ENCODE results near the gene RGS1.

Gene RGS1

GRCh38 chr1:192565946-192566345 is 9.6 kb upstream of the RGS1 start:
- DNase-seq (ENCODE audit: low read depth): no peak
- TF ChIP-seq, protein P1, sequence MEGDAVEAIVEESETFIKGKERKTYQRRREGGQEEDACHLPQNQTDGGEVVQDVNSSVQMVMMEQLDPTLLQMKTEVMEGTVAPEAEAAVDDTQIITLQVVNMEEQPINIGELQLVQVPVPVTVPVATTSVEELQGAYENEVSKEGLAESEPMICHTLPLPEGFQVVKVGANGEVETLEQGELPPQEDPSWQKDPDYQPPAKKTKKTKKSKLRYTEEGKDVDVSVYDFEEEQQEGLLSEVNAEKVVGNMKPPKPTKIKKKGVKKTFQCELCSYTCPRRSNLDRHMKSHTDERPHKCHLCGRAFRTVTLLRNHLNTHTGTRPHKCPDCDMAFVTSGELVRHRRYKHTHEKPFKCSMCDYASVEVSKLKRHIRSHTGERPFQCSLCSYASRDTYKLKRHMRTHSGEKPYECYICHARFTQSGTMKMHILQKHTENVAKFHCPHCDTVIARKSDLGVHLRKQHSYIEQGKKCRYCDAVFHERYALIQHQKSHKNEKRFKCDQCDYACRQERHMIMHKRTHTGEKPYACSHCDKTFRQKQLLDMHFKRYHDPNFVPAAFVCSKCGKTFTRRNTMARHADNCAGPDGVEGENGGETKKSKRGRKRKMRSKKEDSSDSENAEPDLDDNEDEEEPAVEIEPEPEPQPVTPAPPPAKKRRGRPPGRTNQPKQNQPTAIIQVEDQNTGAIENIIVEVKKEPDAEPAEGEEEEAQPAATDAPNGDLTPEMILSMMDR (IDR thresholded peaks at IDR 0.05; ENCODE audit: low read length, missing control alignments): no peak
- no peak overlapping the region for H3K4me3 ChIP-seq (replicated peaks; ENCODE audit: low read depth, low read length)

DNA sequence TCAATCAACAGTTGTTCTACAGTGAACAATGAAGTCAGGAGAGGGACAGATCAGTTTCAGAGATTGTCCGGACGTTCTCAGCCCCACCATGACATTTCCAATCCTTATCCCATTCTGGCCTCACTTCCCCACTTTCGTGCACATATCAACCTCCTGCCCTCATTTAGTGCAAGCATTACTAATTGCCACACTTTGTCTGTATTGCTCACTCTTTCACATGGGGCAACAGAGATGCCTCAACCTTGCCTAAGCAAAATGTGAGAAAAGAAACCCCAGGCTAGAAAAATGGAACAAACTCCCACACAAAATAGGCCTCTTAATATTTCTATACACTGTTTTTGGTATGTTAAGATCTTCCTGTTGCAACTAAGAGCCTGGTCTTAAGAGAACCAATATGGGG is 8.9 kb upstream of the RGS1 start:
- no peak for DNase-seq (ENCODE audit: low read depth)
- TF ChIP-seq, protein P1 (IDR thresholded peaks at IDR 0.05; ENCODE audit: low read length, missing control alignments): no peak

GRCh38 chr1:192568063-192568462 is 7.5 kb upstream of the RGS1 start:
- no peak for DNase-seq (ENCODE audit: low read depth)
- H3K4me3 ChIP-seq (replicated peaks; ENCODE audit: low read depth, low read length): no peak overlapping the region
- TF ChIP-seq, protein P1 (IDR thresholded peaks at IDR 0.05; ENCODE audit: low read length, missing control alignments): no peak

More for the DNA sequence above, 8.9 kb upstream of the RGS1 start:
- no peak overlapping the region for H3K4me3 ChIP-seq (replicated peaks; ENCODE audit: low read depth, low read length)

DNA sequence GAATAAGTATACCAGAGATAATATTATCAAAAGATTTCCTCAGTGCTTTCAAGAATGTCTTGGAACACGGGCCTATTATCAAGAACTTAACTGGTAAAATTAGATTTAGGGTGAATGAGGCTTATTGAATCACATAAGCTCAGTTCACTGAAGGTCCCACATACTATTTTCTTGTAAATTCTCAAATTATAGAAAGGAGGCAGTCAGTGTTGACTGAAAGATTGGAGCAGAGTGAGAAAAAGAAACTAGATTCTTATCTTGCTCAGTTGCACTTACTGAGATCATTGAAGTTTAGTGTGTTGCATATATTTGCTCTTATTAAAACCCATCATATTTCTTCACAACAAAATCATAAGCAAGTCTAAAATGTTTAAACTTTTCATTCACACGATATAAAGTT is 3.9 kb upstream of the RGS1 start:
- H3K4me3 ChIP-seq (replicated peaks; ENCODE audit: low read depth, low read length): no peak overlapping the region
- no peak for DNase-seq (ENCODE audit: low read depth)
- TF ChIP-seq, protein P1 (IDR thresholded peaks at IDR 0.05; ENCODE audit: low read length, missing control alignments): no peak

DNA sequence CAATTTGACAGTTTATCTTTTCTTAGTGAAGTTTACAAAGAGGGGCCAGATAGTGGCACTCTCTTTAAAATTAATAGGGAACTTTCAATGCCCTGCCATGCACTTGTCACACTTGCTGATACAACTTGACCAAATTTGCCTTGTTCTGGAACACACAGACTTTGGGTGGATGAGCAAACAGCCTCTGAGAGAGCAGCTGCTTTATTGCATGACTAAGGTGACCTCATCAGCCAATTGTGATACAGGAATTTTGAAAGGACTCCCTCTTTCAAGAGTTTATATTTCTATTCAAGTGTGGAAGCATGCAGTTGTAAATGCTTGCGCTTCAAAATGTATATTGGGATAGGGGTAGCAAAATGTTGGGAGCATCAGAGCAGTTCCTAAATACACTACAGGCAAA is 2.1 kb upstream of the RGS1 start:
- H3K4me3 ChIP-seq (replicated peaks; ENCODE audit: low read depth, low read length): no peak overlapping the region
- DNase-seq (ENCODE audit: low read depth): peak; percentile 54
- TF ChIP-seq, protein P1 (IDR thresholded peaks at IDR 0.05; ENCODE audit: low read length, missing control alignments): no peak

DNA sequence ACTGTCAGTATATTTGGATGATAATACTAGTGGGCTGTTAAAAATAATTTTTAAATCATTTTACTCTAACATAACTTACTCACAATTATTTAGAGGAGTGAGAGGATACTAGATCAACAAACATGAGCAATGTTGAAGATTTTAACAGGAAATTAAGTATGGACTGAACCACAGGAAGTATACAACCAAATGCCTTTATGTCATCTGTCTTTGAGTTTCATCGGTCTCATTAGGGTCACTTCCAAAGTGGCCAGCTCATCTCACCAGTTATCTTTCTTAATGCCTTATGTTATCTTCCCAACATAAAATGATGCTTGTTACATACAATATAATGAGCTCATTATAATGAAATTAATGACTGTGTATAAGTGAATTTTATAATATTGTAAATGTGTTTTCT is 1.5 kb upstream of the RGS1 start:
- no peak for DNase-seq (ENCODE audit: low read depth)
- TF ChIP-seq, protein P1 (IDR thresholded peaks at IDR 0.05; ENCODE audit: low read length, missing control alignments): no peak
- no peak overlapping the region for H3K4me3 ChIP-seq (replicated peaks; ENCODE audit: low read depth, low read length)
